GM21717 (cell line): Measurements from ENCODE around the gene SNORC.
"Not testable (repeated sequence)": the region's sequence is repeated elsewhere in the genome, so short reads cannot be mapped to it uniquely, and the experiment has no call there.

Source experiments
- ATAC-seq: cut with Tn5 transposase; IDR thresholded peaks from one replicate; pipeline ENCODE4 v1.9.1; 2021; ENCODE audit warnings: mild to moderate bottlenecking, moderate library complexity; ENCODE audit not compliant: unreplicated experiment

Gene SNORC

GRCh38 chr2:232894746-232895145 lies 24.7 kb downstream of the SNORC start:
- no peak for ATAC-seq

- ATAC-seq: no peak
Measured at GRCh38 chr2:232896111-232896510, 26.0 kb downstream of the SNORC start.

- no peak for ATAC-seq
Measured at GRCh38 chr2:232896720-232897597, 26.9 kb downstream of the SNORC start.

GRCh38 chr2:232897598-232898408 lies 27.7 kb downstream of the SNORC start:
- ATAC-seq: no peak

- ATAC-seq: no peak
Measured at GRCh38 chr2:232898592-232899543, 28.8 kb downstream of the SNORC start.

- ATAC-seq: no peak
Measured at GRCh38 chr2:232900811-232901735, 31.0 kb downstream of the SNORC start.

- no peak for ATAC-seq
Measured at GRCh38 chr2:232901736-232902578, 31.9 kb downstream of the SNORC start.

- ATAC-seq: no peak
Measured at GRCh38 chr2:232903989-232904388, 33.9 kb downstream of the SNORC start.

- not testable (repeated sequence) for ATAC-seq
Measured at GRCh38 chr2:232906867-232907717, 37.0 kb downstream of the SNORC start.

GRCh38 chr2:232907718-232908085 lies 37.6 kb downstream of the SNORC start:
- ATAC-seq: not testable (repeated sequence)

GRCh38 chr2:232908695-232909094 lies 38.6 kb downstream of the SNORC start:
- ATAC-seq: no peak

- ATAC-seq: no peak
Measured at GRCh38 chr2:232910376-232910775, 40.3 kb downstream of the SNORC start.

GRCh38 chr2:232911712-232912277 lies 41.7 kb downstream of the SNORC start:
- no peak for ATAC-seq

- no peak for ATAC-seq
Measured at GRCh38 chr2:232913903-232914302, 43.8 kb downstream of the SNORC start.

- no peak for ATAC-seq
Measured at GRCh38 chr2:232919141-232919540, 49.1 kb downstream of the SNORC start.

- no peak for ATAC-seq
Measured at GRCh38 chr2:232920055-232920454, 50.0 kb downstream of the SNORC start.

GRCh38 chr2:232920760-232921159 lies 50.7 kb downstream of the SNORC start:
- ATAC-seq: no peak

GRCh38 chr2:232924433-232924832 lies 54.4 kb downstream of the SNORC start:
- ATAC-seq: no peak
